ENCODE measurements around the gene ZNF850.

The ZNF850 gene

GRCh38 chr19:36687214-36688056 lies 85.2 kb downstream of the ZNF850 start, which contains the start of gene ZNF567:
Gene ZNF567, plus strand, starts transcription at chr19:36687612. Its CDS starts 7,256 bp downstream, at chr19:36694868.
- DNase-seq, result peak; percentile 99

GRCh38 chr19:36686365-36687213 lies 86.0 kb downstream of the ZNF850 start:
- DNase-seq, result peak; percentile 6

GRCh38 chr19:36685835-36686234 lies 86.8 kb downstream of the ZNF850 start:
- no peak for DNase-seq

GRCh38 chr19:36679455-36679854 lies 93.2 kb downstream of the ZNF850 start:
- DNase-seq, result no peak

- no peak for DNase-seq
Measured at GRCh38 chr19:36674201-36674600, 98.4 kb downstream of the ZNF850 start.

GRCh38 chr19:36672368-36672767 lies 100.2 kb downstream of the ZNF850 start:
- no peak for DNase-seq

GRCh38 chr19:36668646-36669045 lies 104.0 kb downstream of the ZNF850 start:
- DNase-seq, result no peak

- no peak for DNase-seq
Measured at GRCh38 chr19:36665832-36666231, 106.8 kb downstream of the ZNF850 start.

Data from activated CD4-positive, alpha-beta T cell treated with anti-CD3 and anti-CD28 coated beads for 48 hours (primary cell).